ENCODE measurements around the gene PCDH12.

Gene PCDH12

GRCh38 chr5:141982626-141983025, 24.6 kb upstream of the PCDH12 start:
- DNase-seq (ENCODE audit: low read depth): no peak
- TF ChIP-seq, protein P1, sequence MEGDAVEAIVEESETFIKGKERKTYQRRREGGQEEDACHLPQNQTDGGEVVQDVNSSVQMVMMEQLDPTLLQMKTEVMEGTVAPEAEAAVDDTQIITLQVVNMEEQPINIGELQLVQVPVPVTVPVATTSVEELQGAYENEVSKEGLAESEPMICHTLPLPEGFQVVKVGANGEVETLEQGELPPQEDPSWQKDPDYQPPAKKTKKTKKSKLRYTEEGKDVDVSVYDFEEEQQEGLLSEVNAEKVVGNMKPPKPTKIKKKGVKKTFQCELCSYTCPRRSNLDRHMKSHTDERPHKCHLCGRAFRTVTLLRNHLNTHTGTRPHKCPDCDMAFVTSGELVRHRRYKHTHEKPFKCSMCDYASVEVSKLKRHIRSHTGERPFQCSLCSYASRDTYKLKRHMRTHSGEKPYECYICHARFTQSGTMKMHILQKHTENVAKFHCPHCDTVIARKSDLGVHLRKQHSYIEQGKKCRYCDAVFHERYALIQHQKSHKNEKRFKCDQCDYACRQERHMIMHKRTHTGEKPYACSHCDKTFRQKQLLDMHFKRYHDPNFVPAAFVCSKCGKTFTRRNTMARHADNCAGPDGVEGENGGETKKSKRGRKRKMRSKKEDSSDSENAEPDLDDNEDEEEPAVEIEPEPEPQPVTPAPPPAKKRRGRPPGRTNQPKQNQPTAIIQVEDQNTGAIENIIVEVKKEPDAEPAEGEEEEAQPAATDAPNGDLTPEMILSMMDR (conservative IDR thresholded peaks at IDR 0.05; ENCODE audit: control insufficient read depth, insufficient read depth, low read depth, low read length): no peak
- no peak overlapping the region for H3K4me3 ChIP-seq (ENCODE audit: control insufficient read depth, low read depth, low read length)

- no peak for DNase-seq (ENCODE audit: low read depth)
- TF ChIP-seq, protein P1 (conservative IDR thresholded peaks at IDR 0.05; ENCODE audit: control insufficient read depth, insufficient read depth, low read depth, low read length): no peak
- no peak overlapping the region for H3K4me3 ChIP-seq (ENCODE audit: control insufficient read depth, low read depth, low read length)
These were observed 20.4 kb upstream of the PCDH12 start for GRCh38 chr5:141978389-141978788.

- TF ChIP-seq, protein P1 (conservative IDR thresholded peaks at IDR 0.05; ENCODE audit: control insufficient read depth, insufficient read depth, low read depth, low read length): no peak
- no peak overlapping the region for H3K4me3 ChIP-seq (ENCODE audit: control insufficient read depth, low read depth, low read length)
- no peak for DNase-seq (ENCODE audit: low read depth)
These were observed 18.2 kb upstream of the PCDH12 start for GRCh38 chr5:141976176-141976575.

GRCh38 chr5:141973871-141974595, 16.0 kb upstream of the PCDH12 start:
- TF ChIP-seq, protein P1 (conservative IDR thresholded peaks at IDR 0.05; ENCODE audit: control insufficient read depth, insufficient read depth, low read depth, low read length): no peak
- peak; percentile 74 for DNase-seq (ENCODE audit: low read depth)

DNA sequence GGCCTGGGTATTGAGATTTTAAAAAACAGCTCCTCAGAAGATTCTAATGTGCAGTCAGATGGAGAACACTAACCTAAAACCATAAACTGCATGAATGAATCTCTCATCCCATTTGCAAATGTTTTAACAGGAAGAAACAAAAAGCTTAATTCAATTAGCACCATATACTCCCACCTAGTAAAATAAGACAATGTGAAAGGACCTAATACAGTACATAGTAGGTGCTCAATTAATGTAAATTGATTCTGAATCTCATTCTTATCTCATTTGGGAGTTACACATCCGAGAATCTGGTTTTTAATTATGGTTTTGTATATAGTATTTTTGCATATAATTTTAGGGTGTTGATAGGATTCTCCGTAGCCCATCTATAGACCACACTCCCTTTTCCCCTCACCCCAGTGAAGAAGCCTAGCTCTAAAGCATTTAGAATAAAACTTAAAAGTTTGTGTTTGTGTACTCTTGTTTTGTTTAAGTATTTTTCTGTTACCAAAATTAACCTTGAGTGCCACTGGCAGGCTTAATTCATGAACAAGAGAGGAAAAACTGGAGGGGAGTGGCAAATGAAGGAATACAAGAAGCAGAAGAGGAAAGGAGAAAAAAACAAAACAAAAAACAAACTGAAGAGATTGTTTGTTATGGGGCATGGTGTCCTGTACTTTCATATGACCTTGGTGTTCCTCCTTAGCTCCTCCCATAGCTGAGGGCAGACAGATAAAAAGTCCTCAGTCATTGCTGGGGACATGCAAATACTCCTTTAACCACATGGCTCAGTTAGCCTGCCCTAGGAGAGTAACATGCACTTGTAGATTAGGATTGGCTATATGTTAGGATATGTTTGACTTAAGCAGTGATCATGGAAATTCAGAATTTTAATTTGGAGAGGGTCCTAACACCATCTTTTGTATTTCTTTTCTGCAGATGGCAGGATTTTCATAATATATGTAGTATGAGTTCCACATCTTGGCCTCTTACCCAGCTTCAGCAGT, 12.1 kb upstream of the PCDH12 start:
- peak overlapping the region; percentile 94 for H3K4me3 ChIP-seq (ENCODE audit: control insufficient read depth, low read depth, low read length)
- peak; percentile 32 for DNase-seq (ENCODE audit: low read depth)

More at GRCh38 chr5:141973871-141974595, 16.0 kb upstream of the PCDH12 start:
- H3K4me3 ChIP-seq (ENCODE audit: control insufficient read depth, low read depth, low read length): no peak overlapping the region

DNA sequence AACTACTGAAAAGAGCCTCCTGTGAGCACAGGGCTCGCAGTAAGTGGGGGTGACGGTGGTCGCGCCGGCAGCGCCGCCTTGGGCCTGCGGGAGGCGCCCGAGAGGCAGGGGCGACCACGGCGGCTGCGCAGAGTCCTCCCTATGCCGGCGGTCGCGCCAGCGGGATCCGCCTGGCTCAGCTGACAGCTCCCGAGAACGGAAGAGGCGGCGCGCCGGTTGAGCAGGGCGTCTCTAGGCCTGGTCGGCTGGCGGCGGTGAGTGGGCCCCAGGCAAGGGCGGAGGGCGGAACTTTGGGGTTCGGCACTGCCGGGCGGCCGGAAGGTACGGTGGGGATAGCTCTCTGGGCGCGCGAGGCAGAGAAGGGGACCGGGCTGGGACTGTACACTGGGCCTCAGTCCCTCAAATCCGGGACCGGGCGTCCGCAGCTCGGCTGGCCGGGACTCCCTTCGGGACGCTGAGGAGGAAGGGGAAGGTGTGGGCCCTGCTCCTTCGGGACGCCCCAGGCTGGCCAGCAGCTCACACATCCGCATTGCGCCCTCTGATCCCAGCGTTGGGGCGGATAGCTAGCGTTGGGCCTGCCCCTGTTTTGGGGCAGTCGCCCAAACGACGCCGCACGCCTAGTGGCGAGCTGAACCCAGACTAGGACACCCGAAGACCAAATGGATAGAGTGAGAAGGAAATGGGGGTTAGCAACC, 11.1 kb upstream of the PCDH12 start, which contains the start of gene RNF14:
RNF14 (plus strand) TSS at position 192 of the 695 bp plus-strand sequence. CDS start 4,484 bp downstream, outside the sequence.
- peak; percentile 90 for DNase-seq (ENCODE audit: low read depth)
- H3K4me3 ChIP-seq (ENCODE audit: control insufficient read depth, low read depth, low read length): peak within 1 kb of the TSS; percentile 94
- TF ChIP-seq, protein P1 (conservative IDR thresholded peaks at IDR 0.05; ENCODE audit: control insufficient read depth, insufficient read depth, low read depth, low read length): peak; percentile 56

More for the DNA sequence above, 12.1 kb upstream of the PCDH12 start:
- TF ChIP-seq, protein P1 (conservative IDR thresholded peaks at IDR 0.05; ENCODE audit: control insufficient read depth, insufficient read depth, low read depth, low read length): no peak
